Astrocyte (in vitro differentiated cells and primary cell): ENCODE measurements around the gene NAA50. TPM values are rescaled to one million over a fixed set of nuclear protein-coding genes. Genes with fewer than 3 reads are reported as not detected.

Source experiments
- DNase-seq: peaks from one replicate; pipeline ENCODE4 v3.0.0-alpha.2; 2010; ENCODE audit warnings: low read depth
- FAIRE-seq: peaks from 2 replicates; lab custom pipeline; 2011; peaks lifted over from hg19 to GRCh38; lab: Jason Lieb, UNC
- H2AFZ ChIP-seq: 2 replicates; pipeline ENCODE4 v1.6.0; 2012; ENCODE audit warnings: low read depth, low read length, inconsistent platforms
- H3K27ac ChIP-seq: 2 replicates; pipeline ENCODE4 v1.5.1; 2011; ENCODE audit warnings: low read depth, low read length, inconsistent platforms
- H3K27me3 ChIP-seq: 2 replicates; pipeline ENCODE4 v1.6.0; 2011; ENCODE audit warnings: low read length, inconsistent platforms; ENCODE audit not compliant: insufficient read depth
- H3K36me3 ChIP-seq: 2 replicates; pipeline ENCODE4 v1.5.1; 2011; ENCODE audit warnings: low read length, inconsistent platforms; ENCODE audit not compliant: insufficient read depth
- H3K4me1 ChIP-seq: 2 replicates; pipeline ENCODE4 v1.5.1; 2011; ENCODE audit warnings: low read length, inconsistent platforms; ENCODE audit not compliant: insufficient read depth
- H3K4me2 ChIP-seq: 2 replicates; pipeline ENCODE4 v1.6.0; 2012; ENCODE audit warnings: low read length, inconsistent platforms
- H3K4me3 ChIP-seq: 2 replicates; pipeline ENCODE4 v1.5.1; 2011; ENCODE audit warnings: low read depth, mild to moderate bottlenecking, low read length, inconsistent platforms; ENCODE audit not compliant: insufficient read depth
- H3K79me2 ChIP-seq: 2 replicates; pipeline ENCODE4 v1.6.0; 2012; ENCODE audit warnings: mild to moderate bottlenecking, low read length, inconsistent platforms; ENCODE audit not compliant: insufficient read depth
- H3K9ac ChIP-seq: 2 replicates; pipeline ENCODE4 v1.6.0; 2012; ENCODE audit warnings: mild to moderate bottlenecking, low read length, inconsistent platforms
- H3K9me3 ChIP-seq: 2 replicates; pipeline ENCODE4 v1.5.1; 2012; ENCODE audit warnings: low read depth, mild to moderate bottlenecking, low read length, inconsistent platforms; ENCODE audit not compliant: insufficient read depth
- H4K20me1 ChIP-seq: 2 replicates; pipeline ENCODE4 v1.6.0; 2012; ENCODE audit warnings: low read length, inconsistent platforms; ENCODE audit not compliant: insufficient read depth
- H3K27ac Mint-ChIP-seq: one replicate; pipeline ENCODE4 v1.8.0; 2021; ENCODE audit warnings: mild to moderate bottlenecking, mixed read lengths; ENCODE audit not compliant: unreplicated experiment
- H3K27me3 Mint-ChIP-seq: one replicate; pipeline ENCODE4 v1.8.0; 2021; ENCODE audit warnings: low read depth, mixed read lengths; ENCODE audit not compliant: unreplicated experiment
- H3K36me3 Mint-ChIP-seq: one replicate; pipeline ENCODE4 v1.8.0; 2021; ENCODE audit warnings: low read depth, mixed read lengths; ENCODE audit not compliant: unreplicated experiment
- H3K4me1 Mint-ChIP-seq: one replicate; pipeline ENCODE4 v1.8.0; 2021; ENCODE audit warnings: low read depth, mixed read lengths; ENCODE audit not compliant: unreplicated experiment
- H3K4me3 Mint-ChIP-seq: one replicate; pipeline ENCODE4 v1.8.0; 2021; ENCODE audit warnings: mild to moderate bottlenecking, moderate library complexity, mixed read lengths; ENCODE audit not compliant: unreplicated experiment
- H3K9me3 Mint-ChIP-seq: one replicate; pipeline ENCODE4 v1.8.0; 2021; ENCODE audit warnings: mild to moderate bottlenecking, mixed read lengths; ENCODE audit not compliant: unreplicated experiment
- CTCF ChIP-seq: IDR thresholded peaks from 2 replicates; pipeline ENCODE4 v1.5.1; 2011; ENCODE audit warnings: low read depth, mild to moderate bottlenecking, inconsistent platforms, low read length, moderate library complexity; ENCODE audit not compliant: insufficient read depth
- EZH2 ChIP-seq: IDR thresholded peaks from 2 replicates; pipeline ENCODE4 v1.6.1; 2012; ENCODE audit warnings: mild to moderate bottlenecking, low read length, inconsistent platforms; ENCODE audit not compliant: insufficient read depth
- total RNA-seq: library from RNA; stranded (reverse); gene quantifications from 2 replicates; pipeline ENCODE4 v1.2.1, GENCODE V29; 2021

Gene NAA50
- total RNA-seq, 1 donor from 2014 or later: 151 TPM

- H3K79me2 ChIP-seq: peaks cover 100% of the 10 kb centered on the region
- H2AFZ ChIP-seq: no peak overlapping the region
- Mint-ChIP-seq H3K9me3 (no peaks in the 10 kb centered on the region), H3K27ac (no peak overlapping the region), H3K4me3 (no peak overlapping the region), H3K4me1 (peaks cover 8% of the 10 kb centered on the region), H3K36me3 (no peaks in the 10 kb centered on the region), H3K27me3 (no peaks in the 10 kb centered on the region)
- H3K4me2 ChIP-seq: no peak overlapping the region
- DNase-seq: no peak
- no peaks in the 10 kb centered on the region for H3K27me3 ChIP-seq
- no peaks in the 10 kb centered on the region for H3K36me3 ChIP-seq
- H3K4me1 ChIP-seq: no peaks in the 10 kb centered on the region
- no peak overlapping the region for H3K27ac ChIP-seq
- no peak for FAIRE-seq
- H4K20me1 ChIP-seq: peaks cover 74% of the 10 kb centered on the region
- no peak for TF ChIP-seq CTCF
- TF ChIP-seq EZH2: no peak
- H3K9ac ChIP-seq: no peak overlapping the region
- no peaks in the 10 kb centered on the region for H3K9me3 ChIP-seq
- H3K4me3 ChIP-seq: no peak overlapping the region
Observed at GRCh38 chr3:113731694-113732093, 14.4 kb downstream of the NAA50 start.

- H3K79me2 ChIP-seq: peaks cover 99% of the 10 kb centered on the region
- H3K27ac Mint-ChIP-seq: no peak overlapping the region
- FAIRE-seq (no peak), DNase-seq (no peak)
- H3K27me3 ChIP-seq: no peaks in the 10 kb centered on the region
- H3K36me3 Mint-ChIP-seq: no peaks in the 10 kb centered on the region
- H4K20me1 ChIP-seq: peaks cover 63% of the 10 kb centered on the region
- no peak overlapping the region for H3K27ac ChIP-seq
- H2AFZ ChIP-seq: no peak overlapping the region
- no peaks in the 10 kb centered on the region for H3K4me1 ChIP-seq
- TF ChIP-seq CTCF (no peak), EZH2 (no peak)
- peaks cover 6% of the 10 kb centered on the region for H3K4me1 Mint-ChIP-seq
- no peaks in the 10 kb centered on the region for H3K9me3 Mint-ChIP-seq
- H3K36me3 ChIP-seq: no peaks in the 10 kb centered on the region
- no peak overlapping the region for H3K9ac ChIP-seq
- no peak overlapping the region for H3K4me2 ChIP-seq
- no peaks in the 10 kb centered on the region for H3K9me3 ChIP-seq
- no peak overlapping the region for H3K4me3 ChIP-seq
- no peaks in the 10 kb centered on the region for H3K27me3 Mint-ChIP-seq
- H3K4me3 Mint-ChIP-seq: no peak overlapping the region
Observed at GRCh38 chr3:113730550-113730949, 15.5 kb downstream of the NAA50 start.

- H3K79me2 ChIP-seq: peaks cover 99% of the 10 kb centered on the region
- Mint-ChIP-seq H3K27me3 (no peaks in the 10 kb centered on the region), H3K9me3 (no peaks in the 10 kb centered on the region), H3K36me3 (peaks cover 3% of the 10 kb centered on the region), H3K4me3 (no peak overlapping the region), H3K27ac (no peak overlapping the region), H3K4me1 (peaks cover 3% of the 10 kb centered on the region)
- no peaks in the 10 kb centered on the region for H3K4me1 ChIP-seq
- H3K9ac ChIP-seq: no peak overlapping the region
- no peak for TF ChIP-seq CTCF
- no peak for TF ChIP-seq EZH2
- no peak overlapping the region for H2AFZ ChIP-seq
- peaks cover 56% of the 10 kb centered on the region for H4K20me1 ChIP-seq
- no peak overlapping the region for H3K27ac ChIP-seq
- no peaks in the 10 kb centered on the region for H3K9me3 ChIP-seq
- H3K36me3 ChIP-seq: no peaks in the 10 kb centered on the region
- H3K4me2 ChIP-seq: no peak overlapping the region
- no peak overlapping the region for H3K4me3 ChIP-seq
- no peaks in the 10 kb centered on the region for H3K27me3 ChIP-seq
- no peak for DNase-seq
- peak; percentile 50 for FAIRE-seq
Observed at GRCh38 chr3:113728661-113729060, 17.4 kb downstream of the NAA50 start.
